Lung microvascular endothelial cell (primary cell): ENCODE results near the gene BCS1L. TPM values are rescaled to one million over a fixed set of nuclear protein-coding genes. Genes with fewer than 3 reads are reported as not detected.

ENCODE experiments used
- total RNA-seq: library from RNA; depleted of rRNA; stranded (reverse); fragments of >200 nt; gene quantifications from 2 replicates; pipeline ENCODE4 v1.2.1, GENCODE V29; 2014

BCS1L gene
- total RNA-seq, 1 donor from 2014 or later: 24.4 TPM

Other genes starting within 250 kb of the BCS1L start
- gene VIL1, start 240.6 kb upstream of the BCS1L start, total RNA-seq: not detected in 2 replicates
- gene USP37, start 91.3 kb upstream of the BCS1L start, total RNA-seq: 4.8 and 8.9 TPM in 2 replicates
- gene CNOT9, start 90.8 kb upstream of the BCS1L start, total RNA-seq: 35.7 and 38.3 TPM in 2 replicates
- gene PLCD4, start 51.8 kb upstream of the BCS1L start, total RNA-seq: 0.40 and 1.7 TPM in 2 replicates
- 3.3 and 6.2 TPM in 2 replicates for gene ZNF142, start 60 bp upstream of the BCS1L start, total RNA-seq
- gene RNF25, start 12.3 kb downstream of the BCS1L start, total RNA-seq: 28.5 and 36.7 TPM in 2 replicates
- 3.7 and 6.9 TPM in 2 replicates for gene STK36, start 12.4 kb downstream of the BCS1L start, total RNA-seq
- 4.1 and 5.8 TPM in 2 replicates for gene TTLL4, start 51.2 kb downstream of the BCS1L start, total RNA-seq
- gene CYP27A1, start 122.5 kb downstream of the BCS1L start, total RNA-seq: 5.0 and 7.1 TPM in 2 replicates
- gene PRKAG3, start 172.1 kb downstream of the BCS1L start, total RNA-seq: not detected in 2 replicates
- not detected in 2 replicates for gene WNT6, start 200.1 kb downstream of the BCS1L start, total RNA-seq
- gene WNT10A, start 221.2 kb downstream of the BCS1L start, total RNA-seq: not detected in 2 replicates